ENCODE results near the gene DPYSL5. TPM values are rescaled to one million over a fixed set of nuclear protein-coding genes. Genes with fewer than 3 reads are reported as not detected.
"Not testable (repeated sequence)": the region's sequence is repeated elsewhere in the genome, so short reads cannot be mapped to it uniquely, and the experiment has no call there.

Gene DPYSL5
- total and polyA plus RNA-seq, 2 of the 13 experiments (the other 11 are each of a cell fraction or from before 2014, with no cell fraction given): 0.15 TPM; not detected in 1

- TF ChIP-seq GMEB2 (CRISPR knock-in tag; IDR thresholded peaks at IDR 0.05; ENCODE audit: low read depth) (no peak), U2AF1 (optimal IDR thresholded peaks at IDR 0.05; ENCODE audit: low read depth, low read length) (no peak)
Measured at GRCh38 chr2:26812731-26813130, 35.2 kb upstream of the DPYSL5 start (continued).

- H4K20me1 ChIP-seq (ENCODE audit: insufficient read depth, low read length); BruUV-seq (replicated peaks); H3K27ac ChIP-seq (ENCODE audit: extremely low read length, insufficient read depth, low read length); H3K9ac ChIP-seq (ENCODE audit: insufficient read depth, low read depth, low read length); H3K36me3 ChIP-seq (replicated peaks in 1 of 2; ENCODE audit: control insufficient read depth in 1 of 2, insufficient read depth in 2 of 2, low read length in 2 of 2); H3K4me3 ChIP-seq (replicated peaks in 1 of 3; ENCODE audit: insufficient read depth in 1 of 3, low read depth in 2 of 3, low read length in 3 of 3); H2AFZ ChIP-seq (ENCODE audit: low read length); DNase-seq (ENCODE audit: low spot score); CTCF ChIA-PET (ENCODE audit: low intra/inter-chr PET ratio, low total read pairs); ATAC-seq; H3K9me3 ChIP-seq (ENCODE audit: low read length); H3K79me2 ChIP-seq (ENCODE audit: insufficient read depth, low read length); H3K4me1 ChIP-seq (ENCODE audit: insufficient read depth, low read length); intact Hi-C loops (cut with micrococcal nuclease; ENCODE audit: unreplicated experiment); FAIRE-seq; in situ Hi-C loops (cut with HindIII; ENCODE audit: extremely low pct_ligation_motif_present, low pct_unique_long_range_greater_than_20kb); POLR2A ChIA-PET; H3K4me2 ChIP-seq (ENCODE audit: low read depth, low read length): not testable (repeated sequence)
- WGBS (ENCODE audit: low lambda C conversion rate): 76% methylated on average over 44 of the region's 52 CpGs
- peaks cover 6 to 44% of the 10 kb centered on the region in 2 experiments; a peak in 3 of 5 replicates for H3K27me3 ChIP-seq (ENCODE audit: control insufficient read depth in 1 of 2, insufficient read depth in 2 of 2, low read length in 2 of 2)
Measured at GRCh38 chr2:26814072-26814765, 33.7 kb upstream of the DPYSL5 start.

GRCh38 chr2:26816893-26817292 lies 31.0 kb upstream of the DPYSL5 start:
- ATAC-seq (no peak), FAIRE-seq (no peak), DNase-seq (ENCODE audit: low spot score) (no peak)
- Histone ChIP-seq H4K20me1 (ENCODE audit: insufficient read depth, low read length) (no peaks in the 10 kb centered on the region), H3K4me1 (ENCODE audit: insufficient read depth, low read length) (no peaks in the 10 kb centered on the region), H3K36me3 (replicated peaks in 1 of 2; ENCODE audit: control insufficient read depth in 1 of 2, insufficient read depth in 2 of 2, low read length in 2 of 2) (no peaks in the 10 kb centered on the region), H3K79me2 (ENCODE audit: insufficient read depth, low read length) (no peaks in the 10 kb centered on the region), H3K27ac (ENCODE audit: extremely low read length, insufficient read depth, low read length) (no peak overlapping the region), H2AFZ (ENCODE audit: low read length) (no peak overlapping the region), H3K27me3 (ENCODE audit: control insufficient read depth in 1 of 2, insufficient read depth in 2 of 2, low read length in 2 of 2) (peaks cover 3 to 35% of the 10 kb centered on the region in 2 experiments; a peak in 3 of 5 replicates), H3K4me3 (replicated peaks in 1 of 3; ENCODE audit: insufficient read depth in 1 of 3, low read depth in 2 of 3, low read length in 3 of 3) (no peak overlapping the region), H3K4me2 (ENCODE audit: low read depth, low read length) (no peak overlapping the region), H3K9me3 (ENCODE audit: low read length) (no peaks in the 10 kb centered on the region), H3K9ac (ENCODE audit: insufficient read depth, low read depth, low read length) (no peak overlapping the region)
- intact Hi-C loops (cut with micrococcal nuclease; ENCODE audit: unreplicated experiment): no loop called here
- WGBS (ENCODE audit: low lambda C conversion rate): 19% methylated on average over 3 of the region's 3 CpGs
- BruUV-seq (replicated peaks): no TSS peak
- in situ Hi-C loops (cut with HindIII; ENCODE audit: extremely low pct_ligation_motif_present, low pct_unique_long_range_greater_than_20kb): no loop called here
- ChIA-PET POLR2A (no interaction called here), CTCF (ENCODE audit: low intra/inter-chr PET ratio, low total read pairs) (no interaction called here)
- TF ChIP-seq AKNA (CRISPR knock-in tag; IDR thresholded peaks at IDR 0.05; ENCODE audit: borderline replicate concordance) (no peak), MTF1 (CRISPR knock-in tag; IDR thresholded peaks at IDR 0.05) (no peak)

Data from HepG2 (cell line).